Measurements from ENCODE around the gene TBC1D30. TPM values are rescaled to one million over a fixed set of nuclear protein-coding genes. Genes with fewer than 3 reads are reported as not detected.

Gene TBC1D30
- total RNA-seq, 1 donor from 2014 or later, result 53.0 TPM

DNA sequence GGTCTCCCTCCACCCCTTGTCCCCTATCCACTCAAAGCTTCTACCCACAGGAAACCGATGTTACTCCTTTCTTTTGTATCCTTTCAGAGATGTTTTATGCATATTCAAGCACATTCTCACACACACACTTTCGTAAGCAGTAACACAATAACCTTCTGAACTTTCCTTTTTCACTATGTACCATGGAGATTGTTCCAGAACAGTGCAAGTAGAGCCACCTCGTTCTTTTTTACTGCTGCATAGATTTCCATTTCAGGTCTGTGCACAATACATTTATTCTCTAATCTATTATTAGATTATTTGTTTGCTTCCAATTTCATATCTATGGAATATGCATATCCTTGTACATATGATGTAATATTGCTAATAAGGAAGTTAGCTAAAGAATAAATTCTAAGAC is 60.3 kb downstream of the TBC1D30 start:
- Histone ChIP-seq H3K4me3 (no peak overlapping the region), H3K27me3 (no peaks in the 10 kb centered on the region), H3K36me3 (no peaks in the 10 kb centered on the region), H3K4me1 (no peaks in the 10 kb centered on the region), H3K27ac (no peak overlapping the region), H3K9me3 (no peaks in the 10 kb centered on the region)
- intact Hi-C loops (cut with DNase I), result no loop called here
- no peak for DNase-seq (ENCODE audit: low spot score in 2 of 2)
- no peak for TF ChIP-seq CTCF (IDR thresholded peaks at IDR 0.05)

DNA sequence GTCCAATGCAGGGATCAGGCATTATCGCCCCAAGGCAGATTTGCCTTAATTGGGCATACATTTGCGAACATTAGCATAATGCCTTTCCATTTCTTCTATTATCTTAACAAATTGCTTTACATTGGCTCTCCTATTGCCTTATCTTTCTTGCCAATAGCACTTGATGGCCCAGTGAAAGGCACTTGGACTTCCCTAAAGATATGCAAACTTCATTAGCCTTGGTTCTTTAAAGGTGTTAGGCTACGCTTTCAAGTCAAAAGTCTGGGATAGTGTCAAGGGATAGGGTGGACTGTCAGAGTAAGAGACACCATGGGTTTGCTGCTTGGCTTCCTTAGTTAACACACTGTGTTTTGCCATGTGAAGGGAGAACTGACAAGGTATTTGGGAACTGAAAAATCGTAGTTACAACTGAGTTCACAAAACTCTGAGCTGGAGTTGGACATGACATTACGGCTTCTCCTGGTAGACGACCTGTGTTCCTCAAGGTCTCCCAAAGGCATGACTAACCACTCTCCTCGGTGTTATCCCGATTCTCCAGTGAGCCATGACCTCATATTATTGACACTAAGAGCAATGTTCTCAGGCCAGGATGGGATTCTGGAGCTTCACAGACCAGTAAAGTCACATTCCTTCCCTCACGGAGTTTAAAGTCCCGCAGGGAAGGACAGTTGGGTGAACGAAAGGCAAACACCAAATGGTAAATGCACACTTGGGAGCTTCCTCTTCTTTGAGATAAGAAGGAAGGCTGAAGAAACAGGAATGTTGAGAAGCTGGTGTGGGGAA is 65.2 kb downstream of the TBC1D30 start:
- H3K27me3 ChIP-seq, result no peaks in the 10 kb centered on the region
- no peak for TF ChIP-seq CTCF (IDR thresholded peaks at IDR 0.05)
- H3K9me3 ChIP-seq, result no peaks in the 10 kb centered on the region
- H3K27ac ChIP-seq, result no peak overlapping the region
- H3K4me1 ChIP-seq, result no peaks in the 10 kb centered on the region
- H3K4me3 ChIP-seq, result no peak overlapping the region
- intact Hi-C loops (cut with DNase I), result loop anchor here (2.0 to 10.0 kb wide), 2 partner anchors 343 to 675 kb away; no protein-coding TSS in a partner anchor
- no peaks in the 10 kb centered on the region for H3K36me3 ChIP-seq
- DNase-seq (ENCODE audit: low spot score in 2 of 2), result no peak

DNA sequence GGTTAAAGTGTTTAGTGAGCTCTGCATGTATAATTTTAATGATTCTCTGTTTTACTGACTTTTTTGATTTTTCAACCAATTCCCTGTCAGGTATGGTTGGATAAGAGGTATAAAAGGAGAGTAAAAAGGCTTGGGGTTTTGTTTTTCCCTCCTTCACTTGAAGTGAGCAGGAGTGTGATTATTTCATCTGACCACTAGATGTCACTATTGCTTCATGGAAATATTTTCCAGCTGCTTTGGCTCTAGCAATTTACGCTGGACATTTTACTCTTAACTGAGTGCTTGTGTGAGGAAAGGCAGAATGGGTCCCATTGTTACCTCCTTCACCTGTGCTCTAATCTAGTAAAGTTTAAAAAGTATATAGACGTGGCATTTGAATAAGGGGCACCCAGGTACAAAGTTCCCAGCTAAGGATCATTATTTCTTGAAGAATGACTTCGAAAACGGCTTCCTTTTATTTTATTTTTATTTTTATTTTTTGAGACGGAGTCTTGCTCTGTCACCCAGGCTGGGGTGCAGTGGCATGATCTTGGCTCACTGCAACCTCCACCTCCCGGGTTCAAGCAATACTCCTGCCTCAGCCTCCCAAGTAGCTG is 66.5 kb downstream of the TBC1D30 start:
- TF ChIP-seq CTCF (IDR thresholded peaks at IDR 0.05), result peak; percentile 67 to 79 (median 72)
- no peak overlapping the region for H3K4me3 ChIP-seq
- no peaks in the 10 kb centered on the region for H3K4me1 ChIP-seq
- DNase-seq (ENCODE audit: low spot score in 2 of 2), result no peak
- H3K27me3 ChIP-seq, result no peaks in the 10 kb centered on the region
- intact Hi-C loops (cut with DNase I), result loop anchor here (1.0 to 10.0 kb wide), 4 partner anchors 232 to 1216 kb away; no protein-coding TSS in a partner anchor
- no peaks in the 10 kb centered on the region for H3K36me3 ChIP-seq
- no peak overlapping the region for H3K27ac ChIP-seq
- no peaks in the 10 kb centered on the region for H3K9me3 ChIP-seq

GRCh38 chr12:64891629-64892028 is 67.2 kb downstream of the TBC1D30 start:
- Histone ChIP-seq H3K36me3 (no peaks in the 10 kb centered on the region), H3K27ac (no peak overlapping the region), H3K27me3 (no peaks in the 10 kb centered on the region), H3K4me3 (no peak overlapping the region), H3K9me3 (no peaks in the 10 kb centered on the region), H3K4me1 (no peaks in the 10 kb centered on the region)
- no peak for TF ChIP-seq CTCF (IDR thresholded peaks at IDR 0.05)
- intact Hi-C loops (cut with DNase I), result loop anchor here (1.0 to 10.0 kb wide), 4 partner anchors 232 to 1216 kb away; no protein-coding TSS in a partner anchor
- DNase-seq (ENCODE audit: low spot score in 2 of 2), result no peak

GRCh38 chr12:64892561-64892960 is 68.1 kb downstream of the TBC1D30 start:
- DNase-seq (ENCODE audit: low spot score in 2 of 2), result no peak
- Histone ChIP-seq H3K4me1 (no peaks in the 10 kb centered on the region), H3K36me3 (no peaks in the 10 kb centered on the region), H3K27me3 (no peaks in the 10 kb centered on the region), H3K9me3 (no peaks in the 10 kb centered on the region), H3K27ac (no peak overlapping the region), H3K4me3 (no peak overlapping the region)
- TF ChIP-seq CTCF (IDR thresholded peaks at IDR 0.05), result no peak
- intact Hi-C loops (cut with DNase I), result loop anchor here (10.0 kb wide), 1 partner anchor 672 kb away; no protein-coding TSS in a partner anchor
